ENCODE measurements around the gene ITGAE. TPM values are rescaled to one million over a fixed set of nuclear protein-coding genes. Genes with fewer than 3 reads are reported as not detected.

The ITGAE gene
- polyA plus RNA-seq, 5 donors: 34.4 to 44.2 (median 40.8) TPM

DNA sequence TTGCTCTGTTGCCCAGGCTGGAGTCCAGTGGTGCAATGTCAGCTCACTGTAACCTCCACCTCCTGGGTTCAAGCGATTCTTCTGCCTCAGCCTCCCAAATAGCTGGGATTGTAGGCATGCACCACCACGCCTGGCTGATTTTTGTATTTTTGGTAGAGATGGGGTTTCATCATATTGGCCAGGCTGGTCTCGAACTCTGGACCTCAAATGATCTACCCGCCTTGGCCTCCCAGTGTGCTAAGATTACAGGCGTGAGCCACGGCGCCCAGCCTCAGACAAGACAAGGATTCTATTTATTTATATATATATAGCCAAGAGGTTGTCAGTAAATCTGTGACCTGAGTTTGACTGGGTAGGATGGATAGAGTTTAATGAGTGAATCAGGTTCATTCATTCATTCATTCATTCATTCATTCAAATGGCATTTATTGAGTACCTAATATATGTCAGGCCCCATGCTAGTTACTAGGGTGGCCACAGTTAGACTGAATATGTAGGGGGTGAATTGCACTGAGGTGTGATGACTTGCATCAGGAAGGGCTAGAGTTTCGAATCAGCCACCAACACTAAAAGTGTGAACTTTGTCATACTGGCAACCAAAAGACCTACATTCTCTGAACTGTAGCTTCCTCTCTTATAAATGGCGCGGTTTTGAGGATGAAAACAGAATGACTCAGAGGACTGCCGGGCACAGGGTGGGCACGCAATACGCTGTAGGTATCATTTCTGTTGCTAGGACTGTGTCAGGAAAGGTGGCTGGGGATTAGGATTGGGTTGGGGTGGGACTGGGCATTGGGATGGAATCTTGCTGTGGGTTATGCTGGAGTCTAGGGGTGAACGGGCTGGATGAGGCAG is 37.8 kb downstream of the ITGAE start:
- no peak for DNase-seq

DNA sequence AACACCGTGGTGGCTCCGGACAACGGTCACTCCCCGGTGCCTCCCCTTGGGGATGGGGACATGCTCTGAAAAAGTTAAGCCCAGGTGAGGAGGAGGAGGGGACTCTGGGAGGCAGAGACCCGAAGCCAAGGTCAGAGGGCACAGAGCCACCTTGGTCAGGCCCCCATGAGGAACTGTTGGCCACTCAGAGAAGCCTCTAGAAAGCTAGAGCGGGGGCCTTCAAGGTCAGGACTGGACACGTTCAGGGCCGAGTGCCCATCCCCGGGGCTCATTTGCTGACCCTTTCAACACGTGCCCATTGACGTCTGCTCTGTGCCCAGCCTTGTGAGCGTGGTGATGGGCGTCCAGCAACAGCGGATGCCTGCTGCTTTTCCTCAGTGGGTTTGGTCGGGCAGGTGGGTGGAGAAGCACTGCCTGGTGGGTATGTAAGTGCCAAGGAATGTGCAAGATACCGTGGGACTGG is 39.0 kb downstream of the ITGAE start:
- no peak for DNase-seq

DNA sequence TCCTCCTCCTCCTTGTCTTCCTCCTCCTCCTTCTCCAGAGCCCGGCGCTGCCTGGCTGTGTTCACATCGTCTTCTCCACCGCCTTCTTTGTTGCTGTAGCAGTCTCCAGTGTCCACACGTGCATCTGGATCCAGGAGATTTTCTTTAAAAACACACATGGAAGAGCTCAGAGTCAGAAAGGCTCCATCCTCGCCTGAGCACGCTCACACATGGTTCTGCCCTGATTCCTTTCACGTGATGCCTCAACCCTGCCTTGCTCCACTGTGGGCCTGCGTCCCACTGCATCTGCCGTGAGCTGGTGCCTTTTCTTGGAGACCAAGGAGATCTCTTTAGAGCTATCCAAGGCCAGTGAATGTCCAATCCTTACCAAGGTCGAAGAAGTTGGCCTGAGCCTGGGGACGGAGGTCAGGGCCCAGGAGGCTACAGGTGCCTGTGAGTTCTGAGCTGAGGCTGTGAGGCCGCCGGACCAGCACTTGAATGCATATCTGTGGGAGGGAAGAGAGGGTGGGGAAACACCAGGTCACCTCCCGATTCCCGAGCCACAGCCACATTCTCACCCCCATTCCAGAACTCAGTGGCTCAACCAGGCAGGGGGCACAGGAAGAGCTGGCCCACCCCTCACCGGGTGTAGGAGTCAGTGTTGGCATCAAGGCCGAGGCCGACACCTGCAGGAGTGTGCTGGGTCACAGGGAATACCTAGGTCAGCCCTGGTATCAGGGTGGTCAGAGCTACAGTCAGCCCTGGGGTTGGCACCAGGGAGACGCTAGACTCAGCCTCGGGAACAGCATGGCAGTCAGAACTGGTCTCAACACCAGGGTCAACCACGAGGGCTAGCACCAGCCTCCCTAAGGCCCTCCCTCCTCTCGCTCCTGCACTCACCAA is 39.7 kb downstream of the ITGAE start:
- no peak for DNase-seq

DNA sequence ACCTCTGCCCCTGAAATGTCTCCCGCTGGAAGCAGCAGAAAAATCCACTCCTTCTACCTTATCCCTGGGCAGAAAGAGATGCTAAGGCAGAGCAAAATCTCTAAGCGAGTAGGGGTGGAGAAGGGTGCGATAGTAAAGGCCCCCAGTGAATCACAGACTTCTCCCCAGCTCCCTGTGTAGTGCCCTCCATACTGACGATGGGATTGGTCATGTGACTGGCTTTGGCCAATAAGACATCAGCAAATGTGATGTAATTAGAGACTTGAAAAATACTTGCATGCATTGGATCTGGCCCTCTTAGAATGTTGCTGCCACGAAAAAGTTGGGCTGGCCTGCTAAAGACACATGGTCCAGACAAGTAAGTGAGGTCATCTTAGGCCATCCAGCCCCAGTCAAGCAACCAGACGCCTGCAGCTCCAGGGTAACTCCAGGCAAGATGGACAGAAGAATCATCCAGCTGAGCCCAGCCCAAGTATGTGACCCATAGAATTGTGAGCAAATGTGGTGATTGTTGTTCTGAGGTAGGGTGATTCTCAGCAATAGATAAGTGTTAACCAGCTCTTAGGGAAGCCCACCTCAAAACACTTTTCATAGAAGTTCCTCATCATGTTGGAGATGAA is 41.3 kb downstream of the ITGAE start:
- DNase-seq: no peak

DNA sequence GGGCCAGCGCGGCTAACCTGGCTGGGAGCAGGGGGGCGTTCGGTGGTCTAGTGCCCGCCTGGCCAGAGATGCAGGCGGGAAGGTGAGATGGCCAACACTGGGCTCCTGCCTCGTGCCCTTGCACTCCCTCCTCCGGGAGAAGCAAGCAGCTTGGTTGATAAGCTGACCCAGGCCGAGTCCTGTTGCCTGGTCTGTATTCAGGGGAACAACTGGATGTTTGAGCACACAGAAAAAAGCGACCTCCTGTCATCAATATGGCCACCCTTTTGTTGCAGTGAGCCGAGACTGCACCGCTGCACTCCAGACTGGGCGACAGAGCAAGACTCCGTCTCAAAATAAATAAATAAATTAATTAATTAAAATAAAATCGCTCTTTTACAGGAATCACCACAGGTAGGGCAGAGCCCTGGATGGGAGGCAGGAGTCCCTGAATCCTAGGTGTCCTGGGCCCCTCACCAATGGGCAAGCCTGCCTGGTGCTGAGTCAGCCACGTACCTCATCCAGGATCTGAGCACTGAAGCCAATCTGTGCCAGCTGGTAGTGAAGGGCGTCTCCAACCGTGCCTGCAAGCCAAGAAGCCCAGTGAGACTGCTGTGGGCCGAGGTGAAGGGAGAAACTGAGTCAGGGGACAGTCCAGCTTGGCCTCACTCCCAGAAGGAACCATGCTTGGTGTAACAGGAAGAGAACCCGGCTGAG is 45.5 kb downstream of the ITGAE start:
- DNase-seq: no peak

DNA sequence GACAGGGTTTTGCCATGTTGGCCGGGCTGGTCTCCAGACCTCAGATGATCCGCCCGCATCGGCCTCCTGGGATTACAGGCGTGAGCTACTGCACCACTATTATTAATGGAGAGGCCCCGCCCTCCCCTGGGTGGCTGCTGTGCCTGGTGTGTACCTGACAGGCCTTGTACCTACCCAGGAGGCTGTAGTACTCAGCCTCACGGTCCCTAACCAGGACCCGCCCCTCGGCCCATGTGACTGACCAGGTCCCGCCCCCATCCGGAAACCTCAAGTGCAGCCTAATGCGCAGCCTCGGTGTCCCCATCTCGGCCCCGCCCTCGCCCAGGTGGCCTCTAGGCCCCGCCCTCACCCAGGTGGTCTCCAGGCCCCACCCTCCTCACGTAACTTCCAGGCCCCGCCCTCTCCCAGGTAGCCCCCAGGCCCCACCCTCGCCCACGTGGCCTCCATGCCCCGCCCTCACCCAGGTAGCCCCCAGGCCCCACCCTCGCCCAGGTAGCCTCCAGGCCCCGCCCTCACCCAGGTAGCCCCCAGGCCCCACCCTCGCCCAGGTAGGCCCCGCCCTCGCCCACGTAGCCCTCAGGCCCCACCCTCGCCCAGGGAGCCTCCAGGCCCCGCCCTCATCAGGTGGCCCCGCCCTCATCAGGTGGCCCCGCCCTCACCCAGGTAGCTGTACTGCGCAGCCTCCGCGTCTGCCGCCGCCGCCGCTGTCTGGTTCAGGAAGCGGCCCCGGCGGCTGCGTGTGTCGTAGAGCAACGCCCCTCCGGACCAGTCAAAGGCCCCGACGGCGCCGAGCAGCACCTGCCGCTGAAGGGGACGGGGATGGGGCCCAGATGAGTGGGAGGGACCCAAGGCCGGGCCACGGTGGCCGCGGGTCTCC is 46.3 kb downstream of the ITGAE start:
- DNase-seq: peak; percentile 71 to 74

GRCh38 chr17:3754066-3754457 is 46.9 kb downstream of the ITGAE start:
- DNase-seq: no peak

DNA sequence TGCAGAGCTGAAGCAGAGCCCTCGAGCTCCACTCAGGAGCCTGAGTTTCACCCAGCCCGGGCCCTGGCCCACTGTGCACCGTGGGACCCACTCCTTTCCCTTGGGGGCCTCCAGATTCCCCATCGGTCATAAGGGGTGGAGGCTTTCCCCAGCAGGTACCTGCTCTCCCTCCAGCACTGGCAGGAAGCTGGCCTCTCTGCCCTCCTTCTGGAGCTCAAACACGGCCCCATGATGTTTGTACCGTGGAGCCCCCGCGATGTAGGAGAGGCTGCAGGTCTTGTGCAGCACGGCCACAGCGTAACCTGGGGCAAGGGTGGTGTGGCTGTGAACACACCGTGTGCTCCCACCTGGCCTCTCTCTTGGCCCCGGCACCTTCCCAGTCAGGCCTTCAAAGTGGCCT is 47.4 kb downstream of the ITGAE start:
- DNase-seq: no peak

GRCh38 chr17:3751836-3752235 is 49.2 kb downstream of the ITGAE start:
- DNase-seq: no peak

GRCh38 chr17:3750926-3751325 is 50.1 kb downstream of the ITGAE start:
- no peak for DNase-seq

DNA sequence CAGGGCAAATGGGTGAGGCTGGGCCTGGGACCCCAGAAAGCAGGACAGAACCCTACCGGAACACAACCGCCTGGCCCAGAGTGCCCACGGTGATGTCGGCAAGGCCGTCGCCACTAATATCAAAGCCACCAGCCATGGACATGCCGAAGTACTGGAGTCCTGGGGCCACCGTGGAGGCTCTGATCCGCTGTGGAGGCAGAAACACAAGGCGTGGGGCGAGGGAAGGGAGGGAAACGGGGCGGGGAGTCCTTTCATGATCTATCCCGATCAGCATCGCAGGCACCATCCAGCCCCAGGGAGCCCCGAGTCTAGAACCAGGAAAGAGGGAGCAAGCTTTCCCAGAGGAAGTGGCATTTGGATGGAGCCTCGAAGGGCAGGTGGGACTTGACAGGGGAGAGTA is 50.7 kb downstream of the ITGAE start:
- DNase-seq: no peak

- DNase-seq: no peak
These were observed 52.4 kb downstream of the ITGAE start for GRCh38 chr17:3748576-3748975.

DNA sequence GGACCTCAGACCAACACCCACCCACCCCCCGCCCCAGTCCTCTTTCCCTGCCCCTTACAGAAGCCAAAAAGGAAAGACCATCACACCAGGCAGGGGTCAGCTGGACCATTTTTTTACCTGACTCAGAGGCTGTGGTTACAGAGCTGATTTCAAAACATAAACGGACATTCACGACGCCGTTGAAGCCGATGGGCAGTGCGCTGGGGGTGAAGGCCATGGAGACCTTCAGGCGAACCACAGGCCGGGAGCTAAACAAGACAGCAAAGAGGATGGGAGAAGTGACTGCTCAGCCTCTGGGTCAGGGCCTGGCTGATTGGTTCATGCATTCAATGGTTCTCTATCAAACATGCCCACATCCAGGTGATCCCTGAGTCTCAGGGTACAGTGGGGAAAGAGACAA is 53.2 kb downstream of the ITGAE start:
- no peak for DNase-seq

- no peak for DNase-seq
These were observed 55.9 kb downstream of the ITGAE start for GRCh38 chr17:3745071-3745470.

DNA sequence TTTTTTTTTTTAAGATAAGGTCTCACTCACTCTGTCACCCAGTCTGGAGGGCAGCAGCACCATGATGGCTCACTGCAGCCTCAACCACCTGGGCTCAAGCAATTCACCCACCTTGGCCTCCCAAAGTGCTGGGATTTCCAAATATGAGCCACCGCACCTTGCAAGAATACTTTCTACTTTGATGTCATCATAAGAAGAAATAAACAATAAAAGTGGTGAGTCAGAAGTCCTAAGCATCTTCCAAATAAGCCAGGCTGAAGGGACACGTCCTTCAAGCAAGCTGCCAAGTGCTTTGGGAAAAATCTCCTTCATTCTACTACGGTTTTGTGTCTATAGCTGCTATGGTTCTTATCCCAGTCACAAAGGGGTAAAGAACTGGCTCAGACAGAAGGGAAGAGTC is 57.0 kb downstream of the ITGAE start:
- no peak for DNase-seq

GRCh38 chr17:3740611-3741073 is 60.3 kb downstream of the ITGAE start:
- no peak for DNase-seq

DNA sequence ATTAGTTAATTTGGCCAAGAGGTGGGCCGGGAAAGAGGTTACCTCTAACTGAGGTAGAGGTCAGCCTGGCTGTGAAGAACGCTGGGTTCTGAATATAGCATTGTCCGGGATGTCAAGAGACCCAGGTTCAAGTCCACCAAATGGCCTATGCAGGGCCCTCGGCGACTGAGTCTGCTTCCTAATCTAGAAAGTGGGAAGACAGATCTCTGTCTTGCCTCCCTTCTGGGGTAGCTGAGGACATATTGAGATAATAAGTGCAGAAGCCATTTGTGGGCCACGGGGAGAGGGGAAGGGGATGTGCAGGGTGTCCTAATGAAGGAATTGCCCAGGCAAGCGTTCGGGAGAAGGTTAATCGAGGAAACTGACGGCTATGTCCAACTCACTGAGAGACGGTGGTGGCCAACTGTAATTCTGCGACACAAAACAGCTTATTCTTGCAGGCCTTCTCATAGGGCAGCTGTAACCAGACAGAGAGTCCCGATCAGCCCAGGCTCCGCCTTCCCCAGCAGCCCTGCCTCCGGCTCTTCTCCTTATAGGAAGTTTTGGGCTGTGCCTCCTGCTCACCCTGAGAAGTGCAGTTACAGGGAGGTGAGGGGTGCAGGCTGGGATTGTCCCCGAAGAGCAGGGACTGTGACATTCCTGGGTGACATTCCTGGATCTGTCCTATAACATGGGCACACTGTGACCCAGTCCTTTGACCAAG is 61.4 kb downstream of the ITGAE start:
- DNase-seq: no peak

DNA sequence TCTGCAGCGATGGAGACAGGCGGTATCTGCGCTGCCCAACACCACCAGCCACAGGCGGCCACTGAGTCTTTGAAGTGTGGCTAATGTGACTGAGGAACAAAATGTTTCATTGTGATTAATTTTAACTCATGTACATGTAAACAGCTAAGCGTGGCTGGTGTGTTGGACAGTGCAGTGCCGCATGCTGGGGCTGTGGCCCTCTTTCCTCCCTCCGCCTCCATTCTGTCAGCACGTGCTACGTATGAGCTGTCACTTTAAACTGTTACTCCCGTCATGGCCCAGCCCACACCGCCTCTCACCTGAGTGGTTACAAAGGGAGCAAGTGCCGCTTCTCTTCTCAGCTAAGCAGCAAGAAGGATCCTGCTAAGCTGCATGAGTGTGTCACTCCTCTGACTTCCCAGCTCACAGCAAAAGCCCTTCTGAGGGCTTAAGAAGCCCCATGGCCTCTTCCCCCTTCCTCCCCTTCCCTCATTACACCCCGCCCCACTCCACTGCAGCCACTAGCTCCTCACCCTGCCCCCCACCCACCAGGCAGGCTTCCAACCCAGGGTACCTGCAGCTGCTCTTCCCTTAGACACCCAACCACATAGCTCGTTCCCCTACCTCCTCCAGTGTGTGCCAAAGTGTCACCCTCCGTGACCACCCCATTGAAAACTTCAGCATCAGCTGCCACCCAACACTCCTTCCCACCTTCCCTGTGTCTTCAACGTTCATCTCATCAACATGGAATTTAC is 62.3 kb downstream of the ITGAE start:
- no peak for DNase-seq

DNA sequence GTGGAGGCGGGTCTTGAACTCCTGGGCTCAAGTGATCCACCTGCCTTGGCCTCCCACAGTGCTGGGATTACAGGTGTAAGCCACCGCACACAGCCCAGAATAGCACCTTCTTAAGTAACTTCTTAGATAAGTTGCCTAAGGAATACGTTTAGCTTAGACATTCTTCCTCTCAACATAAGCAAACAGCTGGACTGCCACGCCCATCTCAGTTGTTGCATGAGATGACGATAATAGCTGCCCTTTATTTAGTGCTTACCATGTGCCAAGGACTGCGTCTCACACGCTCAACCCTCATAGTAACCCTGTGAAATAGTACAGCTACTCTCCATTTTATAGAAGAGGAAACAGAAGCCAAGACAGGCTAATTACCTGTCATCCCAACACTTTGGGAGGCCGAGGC is 65.5 kb downstream of the ITGAE start:
- DNase-seq: no peak

Measured in right lung (tissue), 5 donors.